Kidney epithelial cell (primary cell): Measurements from ENCODE around the gene PLPPR3. TPM values are rescaled to one million over a fixed set of nuclear protein-coding genes. Genes with fewer than 3 reads are reported as not detected.

Experiments used
- DNase-seq: peaks from one replicate; pipeline ENCODE4 v3.0.0-alpha.2; 2010; ENCODE audit warnings: low read depth
- H3K27me3 ChIP-seq: 2 replicates; pipeline ENCODE4 v1.6.0; 2011; ENCODE audit warnings: low read length; ENCODE audit not compliant: control insufficient read depth, insufficient read depth
- H3K36me3 ChIP-seq: 2 replicates; pipeline ENCODE4 v1.5.1; 2011; ENCODE audit warnings: low read length; ENCODE audit not compliant: control insufficient read depth, insufficient read depth
- H3K4me3 ChIP-seq: 2 replicates; pipeline ENCODE4 v1.5.1; 2011; ENCODE audit warnings: low read depth, mild to moderate bottlenecking, control low read depth, low read length
- CTCF ChIP-seq: IDR thresholded peaks from 2 replicates; pipeline ENCODE4 v1.5.1; 2011; ENCODE audit warnings: mild to moderate bottlenecking, moderate library complexity, low read length, control low read depth, inconsistent platforms; ENCODE audit not compliant: insufficient read depth, poor library complexity, severe bottlenecking
- total RNA-seq: library from RNA; depleted of rRNA; stranded (reverse); fragments of >200 nt; gene quantifications from 2 replicates; pipeline ENCODE4 v1.2.3, GENCODE V29; 2015

The PLPPR3 gene
- total RNA-seq, 1 donor from 2014 or later = 2.9 TPM

- no peaks in the 10 kb centered on the region for H3K27me3 ChIP-seq
- peaks cover 4% of the 10 kb centered on the region for H3K36me3 ChIP-seq
- peak overlapping the region; percentile 89 for H3K4me3 ChIP-seq
- DNase-seq = no peak
- no peak for TF ChIP-seq CTCF
Observed at GRCh38 chr19:798415-799075, 23.2 kb downstream of the PLPPR3 start.

GRCh38 chr19:797528-798414, 24.0 kb downstream of the PLPPR3 start:
- DNase-seq = no peak
- Histone ChIP-seq H3K36me3 (peaks cover 3% of the 10 kb centered on the region), H3K27me3 (no peaks in the 10 kb centered on the region), H3K4me3 (peak overlapping the region; percentile 89)
- no peak for TF ChIP-seq CTCF

GRCh38 chr19:796692-797527, 24.8 kb downstream of the PLPPR3 start, which contains the start of gene PTBP1:
Gene PTBP1 (plus strand): TSS chr19:797452. CDS start chr19:797498, 46 bp downstream.
- DNase-seq = peak; percentile 99
- H3K4me3 ChIP-seq = peak within 1 kb of the TSS; percentile 89
- no peaks in the 10 kb centered on the region for H3K27me3 ChIP-seq
- TF ChIP-seq CTCF = no peak
- H3K36me3 ChIP-seq = peaks cover 3% of the 10 kb centered on the region

GRCh38 chr19:795691-796581, 25.8 kb downstream of the PLPPR3 start:
- no peak for DNase-seq
- Histone ChIP-seq H3K27me3 (no peaks in the 10 kb centered on the region), H3K36me3 (peaks cover 3% of the 10 kb centered on the region), H3K4me3 (peak overlapping the region; percentile 76)
- no peak for TF ChIP-seq CTCF

GRCh38 chr19:795073-795611, 26.6 kb downstream of the PLPPR3 start:
- Histone ChIP-seq H3K4me3 (no peak overlapping the region), H3K27me3 (no peaks in the 10 kb centered on the region), H3K36me3 (peaks cover 3% of the 10 kb centered on the region)
- DNase-seq = no peak
- TF ChIP-seq CTCF = no peak
